Omental fat pad (tissue), 4 donors: ENCODE results near the gene ACSM6. TPM values are rescaled to one million over a fixed set of nuclear protein-coding genes. Genes with fewer than 3 reads are reported as not detected.
A peak's percentile ranks its signal among the peaks of the same experiment; 100 is the strongest.

ENCODE experiments used
- ATAC-seq: fragments of 150-250 bp; one replicate; pipeline ENCODE4 v1.9.1; 2016; ENCODE audit warnings: mild to moderate bottlenecking, moderate library complexity; ENCODE audit not compliant: low FRiP score
- DNase-seq: peaks from one replicate; pipeline ENCODE4 v3.0.0-alpha.2; 2019; ENCODE audit warnings: low spot score
- total RNA-seq, 4 donors: library from RNA; depleted of rRNA; stranded (reverse); fragments of >200 nt; gene quantifications; one replicate each; pipeline ENCODE4 v1.1.0, GENCODE V29; 2016
- TF ChIP-seq, protein P1 (sequence below), 3 donors: fragments of 450-650 bp; IDR thresholded peaks; one replicate each; pipeline ENCODE4 v1.5.1; 2016 to 2017; ENCODE audit warnings: antibody characterized with exemption in 3 of 3, mild to moderate bottlenecking in 3 of 3, moderate library complexity in 2 of 3

The ACSM6 gene
- total RNA-seq, 4 donors from 2014 or later: not detected

GRCh38 chr10:95247200-95247880 is 53.3 kb downstream of the ACSM6 start:
- DNase-seq (no peak), ATAC-seq (peak; percentile 54)
- TF ChIP-seq, protein P1, sequence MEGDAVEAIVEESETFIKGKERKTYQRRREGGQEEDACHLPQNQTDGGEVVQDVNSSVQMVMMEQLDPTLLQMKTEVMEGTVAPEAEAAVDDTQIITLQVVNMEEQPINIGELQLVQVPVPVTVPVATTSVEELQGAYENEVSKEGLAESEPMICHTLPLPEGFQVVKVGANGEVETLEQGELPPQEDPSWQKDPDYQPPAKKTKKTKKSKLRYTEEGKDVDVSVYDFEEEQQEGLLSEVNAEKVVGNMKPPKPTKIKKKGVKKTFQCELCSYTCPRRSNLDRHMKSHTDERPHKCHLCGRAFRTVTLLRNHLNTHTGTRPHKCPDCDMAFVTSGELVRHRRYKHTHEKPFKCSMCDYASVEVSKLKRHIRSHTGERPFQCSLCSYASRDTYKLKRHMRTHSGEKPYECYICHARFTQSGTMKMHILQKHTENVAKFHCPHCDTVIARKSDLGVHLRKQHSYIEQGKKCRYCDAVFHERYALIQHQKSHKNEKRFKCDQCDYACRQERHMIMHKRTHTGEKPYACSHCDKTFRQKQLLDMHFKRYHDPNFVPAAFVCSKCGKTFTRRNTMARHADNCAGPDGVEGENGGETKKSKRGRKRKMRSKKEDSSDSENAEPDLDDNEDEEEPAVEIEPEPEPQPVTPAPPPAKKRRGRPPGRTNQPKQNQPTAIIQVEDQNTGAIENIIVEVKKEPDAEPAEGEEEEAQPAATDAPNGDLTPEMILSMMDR (IDR thresholded peaks at IDR 0.05): no peak

DNA sequence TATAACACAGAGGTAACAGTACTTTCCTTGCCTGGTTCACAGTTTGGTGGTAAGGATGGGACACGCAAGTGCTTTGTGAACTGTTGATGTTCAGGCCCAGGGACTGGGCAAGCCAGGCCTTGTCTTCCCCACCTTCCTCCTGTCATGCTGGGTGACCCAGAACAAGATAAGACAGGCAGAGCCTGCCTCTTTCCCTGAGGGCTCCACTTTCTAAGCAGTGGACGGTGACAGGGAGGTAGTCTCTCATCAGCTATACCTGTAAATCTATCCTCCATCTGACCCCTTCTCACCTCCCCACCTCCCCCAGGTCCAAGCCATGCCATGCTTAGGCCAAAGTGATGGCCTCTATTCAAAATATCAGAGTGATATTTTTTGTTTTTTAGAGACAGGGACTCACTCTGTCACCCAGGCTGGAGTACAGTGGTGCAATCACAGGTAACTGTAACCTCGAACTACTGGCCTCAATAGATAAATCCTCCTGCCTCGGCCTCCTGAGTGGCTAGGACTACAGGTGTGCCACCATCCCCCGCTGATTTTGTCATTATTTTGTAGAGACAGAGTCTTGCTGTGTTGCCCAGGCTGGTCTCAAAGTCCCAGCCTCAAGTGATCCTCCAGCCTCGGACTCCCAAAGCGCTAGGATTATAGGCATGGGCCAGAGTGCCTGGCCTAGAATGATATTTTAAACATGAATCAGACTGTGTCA is 54.0 kb downstream of the ACSM6 start:
- TF ChIP-seq, protein P1 (IDR thresholded peaks at IDR 0.05): no peak
- DNase-seq (no peak), ATAC-seq (no peak)

DNA sequence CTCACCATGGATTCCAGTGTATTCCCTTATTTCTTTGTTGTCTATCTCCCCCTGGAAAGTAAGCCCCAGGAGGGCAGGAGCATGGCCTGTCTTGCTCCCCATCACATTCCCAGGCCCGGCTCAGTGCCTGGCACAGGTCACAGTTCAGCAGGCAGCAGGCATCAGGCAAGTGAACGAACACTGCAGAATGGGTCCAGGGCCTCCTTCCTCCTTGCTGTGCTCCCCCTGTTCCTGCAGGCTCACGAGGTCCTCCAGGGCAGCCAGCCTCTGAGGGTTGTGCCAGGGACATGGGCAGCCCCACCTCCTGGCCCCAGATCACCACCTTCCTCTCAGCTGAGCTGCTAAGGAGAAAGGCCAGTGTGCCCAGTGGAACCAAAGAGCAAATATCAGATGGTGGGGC is 55.0 kb downstream of the ACSM6 start:
- DNase-seq (no peak), ATAC-seq (no peak)
- TF ChIP-seq, protein P1 (IDR thresholded peaks at IDR 0.05): no peak

DNA sequence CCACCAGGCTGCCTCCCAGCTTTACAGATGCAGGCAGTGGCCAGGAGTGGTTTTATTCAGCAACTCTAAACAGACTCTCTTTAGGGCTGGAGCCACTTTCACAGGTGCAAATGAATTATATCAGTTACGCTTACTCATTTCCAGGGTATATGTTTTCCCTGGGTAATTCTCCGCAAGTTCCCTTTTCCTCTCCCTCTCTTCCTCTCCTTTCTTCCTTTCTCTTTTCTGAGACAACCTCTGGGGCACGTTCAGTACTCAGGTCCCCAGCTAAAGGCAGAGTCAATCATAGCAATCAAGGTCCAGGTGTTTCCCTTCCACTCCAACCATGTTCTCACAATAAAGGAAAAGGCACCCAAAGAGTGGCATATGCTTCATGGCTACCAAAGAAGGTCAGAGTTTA is 55.4 kb downstream of the ACSM6 start:
- TF ChIP-seq, protein P1 (IDR thresholded peaks at IDR 0.05): no peak
- no peak for ATAC-seq
- no peak for DNase-seq

DNA sequence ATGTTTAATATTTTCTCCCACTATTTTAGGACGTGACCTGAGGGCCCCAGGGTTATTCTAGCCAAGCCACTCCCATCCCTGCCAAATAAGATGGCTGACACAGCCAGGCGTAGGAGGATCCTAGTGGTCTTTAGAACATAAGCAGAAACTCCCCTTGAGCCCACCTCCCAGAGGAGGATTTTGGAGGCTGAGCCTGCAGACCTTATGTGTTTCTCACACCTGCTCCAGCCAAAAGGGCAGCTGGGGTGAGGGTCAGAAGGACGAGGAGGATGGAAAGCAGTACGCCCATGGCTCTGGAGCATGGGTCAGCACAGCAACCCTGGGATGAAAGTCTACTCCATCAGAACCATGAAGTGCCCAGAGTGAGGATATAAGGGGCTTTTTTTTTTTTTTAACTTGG is 56.8 kb downstream of the ACSM6 start:
- ATAC-seq: no peak
- TF ChIP-seq, protein P1 (IDR thresholded peaks at IDR 0.05): no peak

DNA sequence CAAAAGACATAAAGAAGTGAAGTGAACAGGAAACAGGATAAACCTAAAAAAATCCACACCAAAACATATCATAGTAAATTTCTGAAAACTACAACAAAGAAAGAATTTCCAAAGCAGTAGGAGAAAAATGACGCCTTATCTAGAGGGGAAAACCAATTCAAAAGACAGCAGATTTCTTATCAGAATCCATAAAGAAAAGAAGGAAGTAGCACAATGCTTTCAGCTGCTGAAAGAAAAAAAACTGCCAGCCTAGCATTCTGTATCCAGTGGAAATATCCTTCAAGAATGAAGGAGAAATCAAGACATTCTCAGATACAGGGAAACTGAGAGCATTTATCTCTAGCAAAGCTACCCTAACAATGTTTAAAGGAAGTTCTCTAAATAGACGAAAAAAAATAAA is 59.0 kb downstream of the ACSM6 start:
- DNase-seq: no peak
- TF ChIP-seq, protein P1 (IDR thresholded peaks at IDR 0.05): no peak
- no peak for ATAC-seq

More for the DNA sequence above, 56.8 kb downstream of the ACSM6 start:
- no peak for DNase-seq

GRCh38 chr10:95253686-95254085 is 59.6 kb downstream of the ACSM6 start:
- TF ChIP-seq, protein P1 (IDR thresholded peaks at IDR 0.05): no peak
- DNase-seq: no peak
- ATAC-seq: no peak
